HEK293T (cell line): ENCODE measurements around the gene MUC16.

Experiments
- CTCF ChIA-PET: fragments of 350-600 bp; formaldehyde crosslinking; extraction: SDS; loops from one replicate; lab custom pipeline; 2021; ENCODE audit warnings: antibody characterized with exemption, inconsistent platforms; lab: Yijun Ruan, JAX
- POLR2A ChIA-PET: fragments of 350-600 bp; formaldehyde crosslinking; extraction: SDS; loops from one replicate; lab custom pipeline; 2020; ENCODE audit warnings: antibody characterized with exemption, inconsistent platforms; lab: Yijun Ruan, JAX
- DNase-seq: peaks from one replicate; pipeline ENCODE4 v3.0.0; 2012; ENCODE audit warnings: mixed read lengths; ENCODE audit errors: extremely low spot score
- ARNT ChIP-seq: fragments of 450-650 bp; IDR thresholded peaks from 2 replicates; pipeline ENCODE4 v1.6.1; 2017; ENCODE audit warnings: mild to moderate bottlenecking
- BHLHE40 ChIP-seq: fragments of 450-650 bp; IDR thresholded peaks from 2 replicates; pipeline ENCODE4 v1.6.1; 2016; ENCODE audit warnings: mild to moderate bottlenecking, moderate library complexity, borderline replicate concordance
- CTBP1 ChIP-seq: fragments of 450-650 bp; IDR thresholded peaks from 2 replicates; pipeline ENCODE4 v1.6.1; 2016; ENCODE audit warnings: borderline replicate concordance
- ELF4 ChIP-seq: fragments of 450-650 bp; IDR thresholded peaks from 2 replicates; pipeline ENCODE4 v1.6.1; 2017; ENCODE audit warnings: antibody characterized with exemption
- FOXA1 ChIP-seq: fragments of 450-650 bp; IDR thresholded peaks from 2 replicates; pipeline ENCODE4 v1.6.1; 2016; ENCODE audit warnings: mild to moderate bottlenecking
- FOXK2 ChIP-seq: fragments of 450-650 bp; IDR thresholded peaks from 2 replicates; pipeline ENCODE4 v1.6.1; 2016; ENCODE audit warnings: mild to moderate bottlenecking
- FOXM1 ChIP-seq: fragments of 450-650 bp; IDR thresholded peaks from 2 replicates; pipeline ENCODE4 v1.6.1; 2017; ENCODE audit warnings: mild to moderate bottlenecking, borderline replicate concordance
- HDGF ChIP-seq: fragments of 450-650 bp; IDR thresholded peaks from 2 replicates; pipeline ENCODE4 v1.6.1; 2017; ENCODE audit warnings: antibody characterized with exemption, borderline replicate concordance
- L3MBTL2 ChIP-seq: fragments of 450-650 bp; conservative IDR thresholded peaks from 2 replicates; pipeline ENCODE4 v1.6.1; 2016; ENCODE audit warnings: mild to moderate bottlenecking
- LEF1 ChIP-seq: fragments of 450-650 bp; IDR thresholded peaks from 2 replicates; pipeline ENCODE4 v1.6.1; 2017; ENCODE audit warnings: mild to moderate bottlenecking, borderline replicate concordance
- NFRKB ChIP-seq: fragments of 450-650 bp; IDR thresholded peaks from 2 replicates; pipeline ENCODE4 v1.6.1; 2016; ENCODE audit warnings: mild to moderate bottlenecking, moderate library complexity
- PKNOX1 ChIP-seq: fragments of 450-650 bp; IDR thresholded peaks from 2 replicates; pipeline ENCODE4 v1.6.1; 2016
- SP1 ChIP-seq: fragments of 450-650 bp; IDR thresholded peaks from 2 replicates; pipeline ENCODE4 v1.6.1; 2017
- SUZ12 ChIP-seq: fragments of 450-650 bp; IDR thresholded peaks from 2 replicates; pipeline ENCODE4 v1.6.1; 2016; ENCODE audit warnings: mild to moderate bottlenecking
- TARDBP ChIP-seq: fragments of 450-650 bp; IDR thresholded peaks from 2 replicates; pipeline ENCODE4 v1.6.1; 2016
- ZNF384 ChIP-seq: fragments of 450-650 bp; IDR thresholded peaks from 2 replicates; pipeline ENCODE4 v1.6.1; 2016

The MUC16 gene

DNA sequence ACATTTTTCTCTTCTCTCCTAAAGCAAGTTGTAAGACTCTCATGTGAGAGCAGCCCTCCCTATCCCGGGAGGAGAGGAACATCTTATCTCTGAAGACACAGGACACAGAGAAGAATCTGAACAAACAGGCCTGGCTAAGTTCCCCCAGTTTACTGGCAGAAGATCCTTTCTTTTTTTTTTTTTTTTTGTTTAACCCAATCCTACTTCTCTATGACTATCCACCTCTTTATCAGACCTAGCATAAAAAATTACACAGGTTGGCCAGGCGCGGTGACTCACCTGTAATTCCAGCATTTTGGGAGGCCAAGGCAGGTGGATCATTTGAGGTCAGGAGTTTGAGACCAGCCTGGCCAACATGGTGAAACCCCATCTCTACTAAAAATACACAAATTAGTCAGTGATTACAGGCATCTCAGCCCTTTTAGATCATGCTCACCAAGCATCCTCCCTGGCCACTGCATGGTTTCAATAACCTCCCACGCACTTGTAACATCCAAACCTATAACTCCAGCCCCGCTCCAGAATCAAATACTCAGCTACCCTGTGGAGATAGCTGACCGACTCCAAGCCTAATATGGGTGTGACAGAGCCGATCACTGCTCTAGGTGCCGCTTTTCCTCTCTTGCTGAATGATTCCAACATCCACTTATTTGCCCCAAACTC, 27.3 kb upstream of the MUC16 start:
- TF ChIP-seq NFRKB (no peak), FOXM1 (no peak), SUZ12 (no peak), ELF4 (no peak), PKNOX1 (no peak), ARNT (no peak), SP1 (no peak)
- ChIA-PET POLR2A (no interaction called here), CTCF (no interaction called here)
- no peak for DNase-seq

GRCh38 chr19:9032136-9032631, 22.0 kb upstream of the MUC16 start:
- no peak for DNase-seq
- ChIA-PET CTCF (no interaction called here), POLR2A (no interaction called here)
- TF ChIP-seq CTBP1 (no peak), FOXK2 (no peak), FOXM1 (no peak), LEF1 (no peak), PKNOX1 (no peak), TARDBP (no peak), ZNF384 (no peak), L3MBTL2 (no peak), ELF4 (no peak), ARNT (no peak), BHLHE40 (no peak), FOXA1 (no peak)

- DNase-seq = no peak
- no peak for TF ChIP-seq PKNOX1
- no peak for TF ChIP-seq HDGF
- TF ChIP-seq ZNF384 = no peak
- no peak for TF ChIP-seq L3MBTL2
- TF ChIP-seq FOXM1 = no peak
- no peak for TF ChIP-seq CTBP1
- no peak for TF ChIP-seq LEF1
- TF ChIP-seq SP1 = no peak
- TF ChIP-seq ELF4 = no peak
- no peak for TF ChIP-seq BHLHE40
- no peak for TF ChIP-seq FOXK2
- no peak for TF ChIP-seq NFRKB
- TF ChIP-seq FOXA1 = no peak
- ChIA-PET POLR2A (no interaction called here), CTCF (no interaction called here)
Observed at GRCh38 chr19:9018163-9018875, 8.1 kb upstream of the MUC16 start.

DNA sequence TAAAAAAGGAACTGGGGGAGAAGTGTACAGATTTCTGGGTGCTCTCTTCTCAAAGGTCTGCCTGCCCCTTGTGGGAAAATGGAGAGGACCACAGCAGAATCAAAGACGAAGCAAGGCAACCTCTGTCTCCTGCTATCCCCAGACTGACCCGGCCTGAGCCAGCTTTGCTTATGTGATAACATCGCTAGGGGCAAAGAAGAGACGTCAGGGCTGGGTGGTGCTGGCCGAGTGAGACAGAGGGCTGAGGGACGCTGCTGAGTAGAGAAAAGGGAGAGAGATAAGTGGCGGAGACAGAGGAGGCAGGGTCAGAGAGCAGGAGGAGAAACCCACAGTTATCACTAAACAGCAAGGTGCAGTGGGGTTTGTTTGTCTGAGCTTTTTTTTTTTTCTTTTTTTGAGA, 4.6 kb upstream of the MUC16 start:
- no peak for TF ChIP-seq L3MBTL2
- TF ChIP-seq SP1 = no peak
- TF ChIP-seq FOXA1 = no peak
- no peak for TF ChIP-seq ARNT
- TF ChIP-seq ZNF384 = no peak
- no peak for TF ChIP-seq NFRKB
- TF ChIP-seq HDGF = no peak
- TF ChIP-seq CTBP1 = no peak
- no peak for TF ChIP-seq FOXK2
- TF ChIP-seq ELF4 = no peak
- TF ChIP-seq PKNOX1 = no peak
- TF ChIP-seq SUZ12 = no peak
- no peak for TF ChIP-seq FOXM1
- no peak for TF ChIP-seq LEF1
- no peak for TF ChIP-seq TARDBP
- no peak for TF ChIP-seq BHLHE40
- no peak for DNase-seq
- POLR2A ChIA-PET = no interaction called here
- CTCF ChIA-PET = no interaction called here

- no peak for TF ChIP-seq FOXA1
- no peak for TF ChIP-seq L3MBTL2
- no peak for TF ChIP-seq PKNOX1
- TF ChIP-seq FOXM1 = no peak
- no peak for TF ChIP-seq TARDBP
- TF ChIP-seq SUZ12 = no peak
- TF ChIP-seq BHLHE40 = no peak
- no peak for TF ChIP-seq LEF1
- no peak for TF ChIP-seq ARNT
- no peak for TF ChIP-seq ELF4
- no peak for TF ChIP-seq NFRKB
- no peak for TF ChIP-seq ZNF384
- TF ChIP-seq HDGF = no peak
- TF ChIP-seq CTBP1 = no peak
Observed at GRCh38 chr19:9013988-9014387, 3.8 kb upstream of the MUC16 start.

More at GRCh38 chr19:9013988-9014387, 3.8 kb upstream of the MUC16 start:
- ChIA-PET CTCF (no interaction called here), POLR2A (no interaction called here)
- no peak for DNase-seq
